BLaER1 treated with 17β-estradiol and CSF1 and Interleukin-3, amounts not matched to agents 10 nM and 100 nM (cell line): ENCODE results near the gene SC5D.

Experiments used
- H3K27ac ChIP-seq, 11 experiments: shearing (Covaris generic); formaldehyde crosslinking; 2 replicates each; pipeline ENCODE4 v1.8.1; 2022
- H3K27me3 ChIP-seq, 11 experiments: shearing (Covaris generic); formaldehyde crosslinking; 2 replicates each; pipeline ENCODE4 v1.8.1; 2022
- H3K36me3 ChIP-seq, 11 experiments: shearing (Covaris generic); formaldehyde crosslinking; 2 replicates each; pipeline ENCODE4 v1.8.1; 2022
- H3K4me1 ChIP-seq, 10 experiments: shearing (Covaris generic); formaldehyde crosslinking; 2 replicates each; pipeline ENCODE4 v1.8.1; 2022
- H3K4me2 ChIP-seq, 11 experiments: shearing (Covaris generic); formaldehyde crosslinking; 2 replicates each; pipeline ENCODE4 v1.8.1; 2022
- H3K4me3 ChIP-seq, 10 experiments: shearing (Covaris generic); formaldehyde crosslinking; 2 replicates each; pipeline ENCODE4 v1.8.1; 2022
- H3K9ac ChIP-seq, 11 experiments: shearing (Covaris generic); formaldehyde crosslinking; 2 replicates each; pipeline ENCODE4 v1.8.1; 2022
- H3K9me3 ChIP-seq, 11 experiments: shearing (Covaris generic); formaldehyde crosslinking; replicated peaks in 1 of 11; 2 replicates each; pipeline ENCODE4 v1.8.1; 2022
- H4K20me1 ChIP-seq, 11 experiments: shearing (Covaris generic); formaldehyde crosslinking; 2 replicates each; pipeline ENCODE4 v1.8.1; 2022
- Cebpa-rat ChIP-seq, 11 experiments: shearing (Covaris generic); IDR thresholded peaks; 2 replicates each; pipeline ENCODE4 v1.8.1; 2022

SC5D gene

GRCh38 chr11:121282886-121283502, 9.6 kb upstream of the SC5D start:
- H3K4me2 ChIP-seq = no peak overlapping the region
- no peaks in the 10 kb centered on the region for H3K27me3 ChIP-seq
- H3K27ac ChIP-seq = no peak overlapping the region
- no peak overlapping the region for H3K9ac ChIP-seq
- H3K9me3 ChIP-seq = peaks cover 8 to 41% (median 19%) of the 10 kb centered on the region in 11 experiments; a peak in 20 of 22 replicates
- no peaks in the 10 kb centered on the region for H3K36me3 ChIP-seq
- H3K4me3 ChIP-seq = no peak overlapping the region
- H3K4me1 ChIP-seq = no peaks in the 10 kb centered on the region
- no peaks in the 10 kb centered on the region for H4K20me1 ChIP-seq
- no peak for TF ChIP-seq Cebpa-rat (IDR thresholded peaks at IDR 0.05)

DNA sequence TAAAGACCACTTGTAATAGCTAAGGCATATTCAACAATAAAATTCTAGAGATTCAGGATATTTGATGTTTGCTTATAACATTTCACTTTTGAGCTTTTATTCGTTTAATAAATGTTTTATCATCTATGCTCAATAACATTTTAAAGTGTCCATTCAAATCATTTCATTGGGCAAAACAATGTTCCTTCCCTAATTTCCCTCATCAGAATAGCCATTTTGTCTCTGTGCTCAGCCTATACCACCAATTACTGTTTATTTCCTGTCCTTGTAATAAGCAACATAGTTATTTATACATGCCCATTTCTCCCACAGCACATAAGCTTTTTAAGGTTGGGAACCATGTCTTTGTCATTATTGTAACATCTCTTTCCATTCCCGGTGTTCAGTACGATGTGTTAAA, 1.3 kb upstream of the SC5D start:
- TF ChIP-seq Cebpa-rat (IDR thresholded peaks at IDR 0.05) = no peak
- Histone ChIP-seq H4K20me1 (peaks cover 0 to 33% (median 13%) of the 10 kb centered on the region in 11 experiments; a peak in 11 of 22 replicates), H3K4me2 (peak overlapping the region in 7 of 11 experiments; percentile 72 to 95 (median 88); a peak in 9 of 22 replicates), H3K9ac (no peak overlapping the region), H3K4me1 (peaks cover 10 to 30% (median 17%) of the 10 kb centered on the region in 10 experiments; a peak in 19 of 20 replicates), H3K27ac (no peak overlapping the region), H3K36me3 (peaks cover 0 to 13% (median 7%) of the 10 kb centered on the region in 11 experiments; a peak in 11 of 22 replicates), H3K27me3 (no peaks in the 10 kb centered on the region), H3K4me3 (no peak overlapping the region; a peak in 1 of 20 replicates), H3K9me3 (no peaks in the 10 kb centered on the region; a peak in 1 of 22 replicates)

DNA sequence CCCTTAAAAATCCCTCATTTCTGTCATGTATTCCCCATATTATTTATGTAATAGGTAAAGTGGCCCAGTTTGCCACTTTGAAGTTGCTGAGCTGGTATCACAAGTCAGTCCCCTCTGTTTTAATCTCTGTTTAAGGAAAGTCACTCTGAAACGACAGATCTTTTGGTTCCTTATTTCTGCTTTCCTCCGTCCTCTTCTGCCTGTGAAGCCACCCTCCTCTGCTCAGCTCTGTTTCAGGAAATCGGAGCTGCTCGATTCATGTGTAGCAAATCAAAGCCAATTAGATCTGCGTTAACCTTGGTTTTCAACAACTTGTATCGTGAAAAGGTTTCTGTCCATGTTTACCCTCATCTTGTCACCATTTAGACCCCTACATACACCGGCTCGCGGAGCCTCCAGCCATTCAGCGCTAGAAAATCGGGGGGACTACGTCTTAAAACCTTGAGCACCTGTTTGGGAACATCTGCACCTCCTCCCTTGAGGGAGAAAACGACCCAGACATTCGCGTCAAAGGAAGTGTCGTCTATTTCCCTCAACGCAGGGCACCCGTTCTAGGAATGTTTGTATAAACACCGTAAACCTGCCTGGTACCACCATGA, 576 bp upstream of the SC5D start:
- Histone ChIP-seq H3K4me3 (peak overlapping the region; percentile 75 to 91 (median 84)), H3K27me3 (no peaks in the 10 kb centered on the region), H3K4me1 (peaks cover 10 to 30% (median 18%) of the 10 kb centered on the region in 10 experiments; a peak in 19 of 20 replicates), H3K27ac (peak overlapping the region; percentile 47 to 85 (median 79); a peak in 21 of 22 replicates), H3K9ac (peak overlapping the region; percentile 83 to 90 (median 86)), H4K20me1 (peaks cover 0 to 36% (median 13%) of the 10 kb centered on the region in 11 experiments; a peak in 11 of 22 replicates), H3K4me2 (peak overlapping the region; percentile 72 to 95 (median 91)), H3K9me3 (no peaks in the 10 kb centered on the region; a peak in 1 of 22 replicates), H3K36me3 (peaks cover 0 to 14% (median 8%) of the 10 kb centered on the region in 11 experiments; a peak in 11 of 22 replicates)
- no peak for TF ChIP-seq Cebpa-rat (IDR thresholded peaks at IDR 0.05)

DNA sequence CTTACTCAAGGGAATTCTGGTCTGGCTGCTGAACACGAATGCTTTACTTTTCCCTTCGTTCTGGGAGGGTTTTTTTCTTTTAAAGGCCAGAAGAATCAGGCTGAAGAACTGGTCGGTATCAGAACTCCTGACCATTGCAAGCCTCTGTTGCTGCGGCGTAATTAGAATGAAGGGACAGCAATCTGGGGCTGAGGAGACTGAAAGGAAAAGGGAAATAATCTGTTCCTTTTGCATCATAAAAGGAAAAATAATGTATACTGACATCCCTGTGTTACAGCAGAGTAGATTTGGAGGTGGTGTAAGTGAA, 670 bp downstream of the SC5D start:
- TF ChIP-seq Cebpa-rat (IDR thresholded peaks at IDR 0.05) = no peak
- no peaks in the 10 kb centered on the region for H3K27me3 ChIP-seq
- H3K36me3 ChIP-seq = peaks cover 0 to 24% (median 11%) of the 10 kb centered on the region in 11 experiments; a peak in 13 of 22 replicates
- peak overlapping the region; percentile 62 to 85 (median 79) for H3K27ac ChIP-seq
- peak overlapping the region; percentile 78 to 95 (median 91) for H3K4me2 ChIP-seq
- H3K9ac ChIP-seq = peak overlapping the region; percentile 83 to 90 (median 86)
- H3K4me1 ChIP-seq = peaks cover 10 to 40% (median 23%) of the 10 kb centered on the region in 10 experiments; a peak in 19 of 20 replicates
- peaks cover 0 to 4% (median 0%) of the 10 kb centered on the region in 11 experiments; a peak in 3 of 22 replicates for H3K9me3 ChIP-seq
- H3K4me3 ChIP-seq = peak overlapping the region; percentile 75 to 91 (median 84)
- H4K20me1 ChIP-seq = peaks cover 0 to 40% (median 18%) of the 10 kb centered on the region in 11 experiments; a peak in 11 of 22 replicates

DNA sequence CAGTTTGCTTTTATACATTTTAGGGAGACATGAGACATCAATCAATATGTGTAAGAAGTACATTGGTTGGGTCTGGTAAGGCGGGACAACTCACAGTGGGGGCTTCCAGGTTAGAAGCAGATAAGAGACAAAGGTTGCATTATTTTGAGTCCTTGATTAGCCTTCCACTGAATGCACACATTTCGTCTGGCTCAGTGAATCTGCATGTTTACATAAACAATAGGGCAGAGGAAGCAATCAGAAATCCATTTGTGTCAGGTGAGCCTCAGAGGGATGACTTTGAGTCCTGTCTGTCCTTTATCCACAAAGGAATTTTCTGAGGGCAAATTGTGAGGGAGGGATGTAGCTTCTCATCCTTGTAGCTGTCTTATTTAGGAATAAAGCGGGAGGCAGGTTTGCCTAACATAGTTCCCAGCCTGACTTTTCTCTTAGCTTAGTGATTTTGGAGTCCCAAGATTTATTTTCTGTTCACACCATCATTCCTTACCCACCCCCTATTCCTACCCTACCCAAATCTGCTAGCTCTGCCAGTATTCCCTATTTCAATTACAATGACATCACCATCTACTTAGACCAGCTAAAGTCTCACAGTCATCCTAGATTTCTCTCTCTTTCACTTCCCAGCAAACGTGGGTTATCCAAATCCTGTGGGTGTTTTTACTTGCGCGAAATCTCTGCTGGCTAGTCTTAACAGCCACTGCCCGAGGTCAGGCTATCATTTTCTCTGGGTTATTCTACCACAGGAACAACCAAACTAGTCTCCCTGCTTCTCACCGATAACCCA, 2.9 kb downstream of the SC5D start:
- Histone ChIP-seq H3K9ac (no peak overlapping the region), H4K20me1 (peaks cover 0 to 58% (median 25%) of the 10 kb centered on the region in 11 experiments; a peak in 13 of 22 replicates), H3K9me3 (peaks cover 0 to 11% (median 0%) of the 10 kb centered on the region in 11 experiments; a peak in 2 of 22 replicates), H3K27me3 (no peaks in the 10 kb centered on the region), H3K36me3 (peaks cover 0 to 26% (median 11%) of the 10 kb centered on the region in 11 experiments; a peak in 13 of 22 replicates), H3K4me3 (no peak overlapping the region), H3K27ac (no peak overlapping the region), H3K4me2 (0 out of 22 replicates have a peak overlapping the region, but pooled peaks of 1 of the 11 experiments have one; percentile 10), H3K4me1 (peaks cover 11 to 43% (median 25%) of the 10 kb centered on the region in 10 experiments; a peak in 19 of 20 replicates)
- no peak for TF ChIP-seq Cebpa-rat (IDR thresholded peaks at IDR 0.05)

- H3K4me2 ChIP-seq = peak overlapping the region in 2 of 11 experiments; percentile 16 to 46; a peak in 2 of 22 replicates
- H3K4me1 ChIP-seq = peaks cover 11 to 39% (median 26%) of the 10 kb centered on the region in 10 experiments; a peak in 19 of 20 replicates
- H3K27ac ChIP-seq = no peak overlapping the region
- no peak overlapping the region for H3K4me3 ChIP-seq
- H3K27me3 ChIP-seq = no peaks in the 10 kb centered on the region
- peaks cover 5 to 81% (median 34%) of the 10 kb centered on the region in 11 experiments; a peak in 16 of 22 replicates for H4K20me1 ChIP-seq
- H3K9ac ChIP-seq = no peak overlapping the region
- H3K9me3 ChIP-seq = peaks cover 0 to 11% (median 0%) of the 10 kb centered on the region in 11 experiments; a peak in 2 of 22 replicates
- TF ChIP-seq Cebpa-rat (IDR thresholded peaks at IDR 0.05) = no peak
- peaks cover 0 to 27% (median 14%) of the 10 kb centered on the region in 11 experiments; a peak in 17 of 22 replicates for H3K36me3 ChIP-seq
Observed at GRCh38 chr11:121297872-121298271, 5.3 kb downstream of the SC5D start.

DNA sequence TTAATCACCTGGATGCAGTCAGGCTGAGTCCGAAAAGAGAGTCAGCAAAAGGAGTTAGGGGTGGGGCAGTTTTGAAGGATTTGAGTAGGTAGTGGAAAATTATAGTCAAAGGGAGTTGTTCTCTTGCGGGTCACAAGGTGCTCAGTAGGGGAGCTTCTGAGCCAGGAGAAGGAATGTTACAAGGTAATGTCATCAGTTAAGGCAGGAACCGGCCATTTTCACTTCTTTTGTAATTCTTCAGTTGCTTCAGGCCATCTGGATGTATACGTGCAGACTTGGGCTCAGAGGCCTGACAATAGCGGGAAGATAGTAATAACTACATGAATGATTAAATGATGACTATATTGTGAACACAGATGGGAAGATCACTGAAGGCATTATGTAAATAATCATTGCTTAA, 6.2 kb downstream of the SC5D start:
- peaks cover 5 to 78% (median 29%) of the 10 kb centered on the region in 11 experiments; a peak in 16 of 22 replicates for H4K20me1 ChIP-seq
- TF ChIP-seq Cebpa-rat (IDR thresholded peaks at IDR 0.05) = no peak
- no peaks in the 10 kb centered on the region for H3K27me3 ChIP-seq
- H3K9me3 ChIP-seq = peaks cover 0 to 11% (median 0%) of the 10 kb centered on the region in 11 experiments; a peak in 2 of 22 replicates
- H3K27ac ChIP-seq = no peak overlapping the region
- peaks cover 9 to 36% (median 22%) of the 10 kb centered on the region in 11 experiments; a peak in 19 of 22 replicates for H3K36me3 ChIP-seq
- H3K4me2 ChIP-seq = no peak overlapping the region
- no peak overlapping the region for H3K4me3 ChIP-seq
- H3K9ac ChIP-seq = no peak overlapping the region
- peaks cover 5 to 34% (median 22%) of the 10 kb centered on the region in 10 experiments; a peak in 19 of 20 replicates for H3K4me1 ChIP-seq

DNA sequence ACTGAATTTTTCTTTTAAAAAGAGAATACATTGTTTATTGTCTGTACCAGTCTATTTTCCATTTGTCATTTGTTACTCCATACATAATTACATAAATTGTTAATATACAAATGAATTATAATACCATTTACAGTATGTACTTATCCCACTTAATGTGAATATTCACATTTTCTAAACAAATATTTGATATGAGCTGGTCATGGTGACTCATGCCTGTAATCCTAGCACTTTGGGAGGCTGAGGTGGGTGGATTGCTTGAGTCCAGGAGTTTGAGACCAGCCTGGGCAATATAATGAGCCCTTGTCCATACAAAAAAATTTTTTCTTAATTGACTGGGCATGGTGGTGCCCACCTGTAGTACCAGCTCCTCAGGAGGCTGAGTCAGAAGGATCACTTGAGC, 6.8 kb downstream of the SC5D start:
- H3K4me3 ChIP-seq = no peak overlapping the region
- peaks cover 0 to 11% (median 0%) of the 10 kb centered on the region in 11 experiments; a peak in 2 of 22 replicates for H3K9me3 ChIP-seq
- H3K4me1 ChIP-seq = peaks cover 0 to 28% (median 17%) of the 10 kb centered on the region in 10 experiments; a peak in 14 of 20 replicates
- TF ChIP-seq Cebpa-rat (IDR thresholded peaks at IDR 0.05) = no peak
- H3K4me2 ChIP-seq = no peak overlapping the region
- H4K20me1 ChIP-seq = peaks cover 5 to 72% (median 24%) of the 10 kb centered on the region in 11 experiments; a peak in 16 of 22 replicates
- no peak overlapping the region for H3K27ac ChIP-seq
- H3K9ac ChIP-seq = no peak overlapping the region
- H3K36me3 ChIP-seq = peaks cover 15 to 43% (median 28%) of the 10 kb centered on the region in 11 experiments; a peak in 20 of 22 replicates
- H3K27me3 ChIP-seq = no peaks in the 10 kb centered on the region
